Stimulated activated CD8-positive, alpha-beta memory T cell treated with anti-CD3 and anti-CD28 coated beads, Interleukin-4, amount 100 ng/mL, for 1 hour (primary cell): ENCODE measurements around the gene PMEPA1.

Source experiments
- DNase-seq, 2 donors: peaks; one replicate each; pipeline ENCODE4 v3.0.0-alpha.2; 2020; ENCODE audit warnings: low read depth in 2 of 2, low spot score in 1 of 2

PMEPA1 gene

DNA sequence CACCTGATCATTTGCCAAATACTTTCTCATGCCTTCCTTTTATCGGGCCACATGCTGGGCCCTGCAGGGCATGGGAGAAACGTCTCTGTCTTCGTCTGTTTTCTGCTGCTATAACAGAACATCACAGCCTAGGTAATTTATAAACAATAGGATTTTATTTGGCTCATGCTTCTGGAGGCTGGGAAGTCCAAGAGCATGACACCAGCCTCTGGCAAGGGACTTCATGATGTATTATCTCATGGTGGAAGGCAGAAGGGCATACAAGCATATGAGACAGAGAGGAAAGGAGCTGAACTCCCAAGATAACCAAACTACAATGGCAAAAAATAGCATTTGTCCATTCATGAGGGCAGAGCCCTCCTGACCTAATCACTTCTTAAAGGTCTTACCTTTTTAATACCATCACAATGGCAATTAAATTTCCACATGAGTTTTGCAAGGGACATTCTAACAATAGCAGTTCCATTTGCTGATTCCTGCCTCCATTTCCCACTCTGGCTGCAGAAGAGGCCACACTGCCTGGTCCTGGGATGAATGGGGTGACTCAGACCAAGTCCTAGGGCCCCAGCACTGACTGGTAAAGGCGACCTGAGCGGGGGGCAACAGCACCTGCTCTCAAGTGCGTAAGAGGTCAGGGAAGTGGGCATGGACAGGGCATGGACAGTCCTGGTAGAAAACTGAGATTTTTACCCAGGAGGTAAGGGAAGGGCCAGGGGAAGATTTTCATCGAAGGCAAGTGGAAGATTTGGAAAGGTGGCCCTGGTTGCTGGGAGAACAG, 84.4 kb downstream of the PMEPA1 start:
- DNase-seq, result no peak

- DNase-seq, result no peak
These were observed 85.7 kb downstream of the PMEPA1 start for GRCh38 chr20:57624124-57624523.

- peak in 1 of 2 donors; percentile 47 for DNase-seq
These were observed 87.0 kb downstream of the PMEPA1 start for GRCh38 chr20:57622579-57623381.

DNA sequence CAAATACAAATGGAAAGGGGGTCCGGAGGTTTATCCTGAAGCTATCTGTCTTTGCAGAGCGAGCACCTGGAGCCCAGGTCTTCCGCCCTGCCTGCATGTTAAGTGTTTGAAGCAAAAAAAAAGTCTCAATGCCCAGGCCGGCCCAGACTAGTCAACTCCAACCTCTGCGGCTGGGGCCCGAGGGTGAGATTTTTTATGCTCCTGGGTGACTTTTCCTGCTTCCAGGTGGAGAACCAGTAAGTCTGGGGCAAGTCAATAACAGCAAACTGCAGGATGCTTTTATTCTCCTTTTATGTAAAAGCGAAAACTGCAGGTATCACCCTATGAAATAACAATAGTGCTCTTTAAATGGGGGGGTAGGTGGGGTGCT, 87.6 kb downstream of the PMEPA1 start:
- no peak for DNase-seq

GRCh38 chr20:57621421-57622200, 88.2 kb downstream of the PMEPA1 start:
- no peak for DNase-seq

- no peak for DNase-seq
These were observed 88.8 kb downstream of the PMEPA1 start for GRCh38 chr20:57620999-57621398.

DNA sequence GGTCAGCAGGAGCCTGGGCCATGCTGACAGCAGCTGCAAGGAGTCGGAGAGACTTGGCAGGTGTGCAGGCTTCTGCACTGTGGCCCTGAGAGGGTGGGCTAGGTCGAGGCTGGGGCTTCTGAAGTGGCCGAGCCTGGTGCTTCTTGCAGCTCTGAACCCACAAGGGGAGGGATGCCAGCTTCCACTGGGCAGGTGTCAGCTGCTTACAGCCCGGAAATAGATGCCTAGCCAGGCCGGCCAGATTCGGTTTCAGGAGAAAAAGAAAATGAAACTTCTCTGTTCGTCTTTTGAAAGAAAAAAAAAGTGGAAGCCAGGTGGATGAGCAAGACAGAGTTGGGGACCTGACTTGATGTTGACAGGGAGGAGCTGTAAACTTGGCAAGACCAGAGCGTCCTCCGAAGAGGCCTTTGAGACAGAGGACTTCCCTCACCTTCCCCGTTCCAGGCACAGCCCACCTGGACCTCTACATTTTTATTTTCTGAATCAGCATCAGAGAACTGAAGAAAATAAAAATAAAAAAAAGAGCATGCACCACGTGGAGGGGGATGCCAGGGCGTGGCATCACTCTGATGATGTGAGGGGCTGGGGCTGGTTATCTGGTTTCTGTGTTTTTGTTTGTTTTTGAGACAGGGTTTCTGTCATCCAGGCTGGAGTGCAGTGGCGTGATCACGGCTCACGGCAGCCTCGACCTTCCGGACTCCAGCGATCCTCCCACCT, 89.4 kb downstream of the PMEPA1 start, which contains the start of gene ZBP1:
Gene ZBP1 (minus strand): TSS at position 153 of the 717 bp plus-strand sequence. CDS start 131 bp downstream, at position 22.
- peak in 1 of 2 donors; percentile 43 for DNase-seq

DNA sequence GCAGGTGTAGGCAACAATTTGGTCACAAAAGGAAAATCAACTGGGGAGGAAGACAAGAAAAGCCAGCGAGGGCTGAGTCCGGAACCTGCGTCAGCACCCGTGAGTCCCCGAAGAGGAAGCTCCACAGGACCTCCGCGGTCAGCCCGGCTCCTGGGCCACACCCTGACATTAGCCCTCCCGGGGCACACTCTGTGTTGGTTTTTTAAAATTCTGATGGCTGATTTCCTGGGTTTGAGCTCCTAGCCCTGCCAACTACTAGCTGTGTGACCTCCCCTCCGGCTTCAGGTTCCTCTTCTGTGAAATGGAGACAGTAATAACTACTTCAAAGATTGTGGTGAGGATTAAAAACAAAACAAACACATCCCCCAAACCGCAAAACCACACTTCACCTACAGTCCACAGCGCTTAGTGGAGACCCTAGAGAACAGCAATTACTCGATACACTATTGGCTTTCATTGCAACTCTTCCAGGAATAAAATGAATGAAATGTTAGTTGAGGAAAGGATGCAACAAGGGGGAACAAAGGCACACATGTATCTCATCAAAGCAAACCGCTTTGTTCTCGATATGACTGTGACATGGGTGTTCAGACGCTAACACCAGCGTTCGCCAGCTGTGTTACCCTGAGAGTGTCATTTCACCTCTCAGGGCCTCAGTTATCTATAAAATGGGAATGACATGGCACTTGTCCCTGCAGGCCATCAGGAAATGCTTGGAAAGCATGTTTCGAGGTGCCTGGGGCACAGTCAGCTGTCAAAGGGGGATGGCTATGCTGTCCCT, 90.6 kb downstream of the PMEPA1 start:
- DNase-seq, result peak in 1 of 2 donors; percentile 45

DNA sequence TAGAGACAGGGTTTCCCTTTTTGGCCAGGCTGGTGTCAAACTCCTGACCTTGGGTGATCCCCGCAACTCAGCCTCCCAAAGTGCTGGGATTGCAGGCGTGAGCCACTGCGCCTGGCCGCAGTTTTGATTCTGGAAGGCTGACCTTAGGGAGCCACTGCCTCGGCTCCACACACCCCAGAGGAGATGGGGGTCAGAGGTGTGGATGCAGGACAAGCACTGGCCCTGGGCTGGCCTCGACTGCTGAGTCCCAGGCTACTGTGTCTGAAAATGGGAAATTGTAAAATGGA, 91.1 kb downstream of the PMEPA1 start:
- DNase-seq, result no peak

- DNase-seq, result no peak
These were observed 91.6 kb downstream of the PMEPA1 start for GRCh38 chr20:57618091-57618763.

DNA sequence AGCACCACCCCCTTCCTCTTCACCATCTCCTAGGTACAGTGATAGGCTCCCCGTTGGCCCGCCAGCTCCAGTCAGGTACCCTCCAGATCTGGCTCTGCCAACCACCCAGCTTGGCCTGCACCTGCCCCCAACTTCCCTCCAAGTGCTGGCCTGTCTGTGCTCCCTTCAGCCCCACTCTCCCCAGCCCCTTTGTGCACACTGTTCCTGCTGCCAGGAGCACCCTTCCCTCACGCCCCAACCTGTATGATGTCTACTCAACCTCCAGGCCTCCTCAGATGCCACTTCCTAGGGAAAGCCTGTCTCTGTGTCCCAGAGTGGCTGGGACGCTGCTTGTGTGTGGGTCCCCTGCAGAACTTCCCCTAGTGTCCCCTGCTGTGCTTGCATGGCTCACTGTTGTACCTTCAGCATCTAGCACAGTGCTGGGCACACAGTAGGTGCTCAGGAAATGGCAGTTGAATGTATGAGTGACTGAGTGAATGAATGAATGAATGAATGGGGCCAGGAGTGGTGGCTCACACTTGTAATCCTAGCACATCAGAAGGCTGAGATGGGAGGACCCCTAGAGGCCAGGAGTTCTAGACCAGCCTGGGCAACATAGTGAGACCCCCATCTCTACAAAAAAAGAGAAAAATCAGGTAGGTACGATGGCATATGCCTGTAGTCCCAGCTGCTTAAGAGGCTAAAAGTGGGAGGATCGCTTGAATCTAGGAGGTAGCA, 92.6 kb downstream of the PMEPA1 start:
- no peak for DNase-seq

DNA sequence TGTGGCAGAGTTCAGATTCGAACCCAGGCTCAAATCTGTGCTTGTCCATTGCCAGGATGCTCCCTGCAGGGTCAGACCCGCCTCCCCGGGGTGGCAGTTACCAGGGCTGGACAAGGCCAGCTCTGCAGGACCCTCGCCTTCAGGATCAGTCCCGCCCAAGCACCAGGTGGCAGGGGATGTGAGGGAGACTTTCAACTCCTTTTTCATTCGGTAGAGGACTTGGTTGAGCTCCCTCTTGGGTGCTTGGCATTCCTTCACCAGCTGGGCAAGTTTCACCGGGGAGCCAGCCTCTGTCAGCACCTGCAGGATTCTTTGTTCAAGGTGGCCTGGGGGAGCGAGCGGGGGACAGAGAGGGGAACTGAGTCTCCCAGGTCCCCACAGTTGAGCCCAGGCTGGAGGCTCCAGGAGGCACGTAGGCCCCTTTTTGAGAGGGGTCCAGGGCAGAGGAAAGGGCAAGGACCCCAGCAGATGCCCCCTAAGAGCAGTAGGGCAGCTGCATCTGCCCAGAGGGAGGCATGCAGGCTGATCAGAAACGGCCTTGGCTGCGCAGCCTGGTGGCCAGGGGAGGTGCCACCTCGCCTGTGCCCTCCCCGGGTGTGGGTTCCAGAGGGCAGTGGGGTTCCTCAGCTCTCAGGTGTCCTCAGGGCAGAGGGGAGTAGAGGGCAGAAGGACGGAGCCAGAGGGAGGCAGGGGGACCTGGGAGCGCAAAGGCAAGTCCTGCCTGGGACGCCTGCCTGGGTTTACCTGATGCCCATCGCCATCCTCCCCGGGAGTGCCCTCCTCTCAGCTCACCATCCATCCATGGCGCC, 93.5 kb downstream of the PMEPA1 start:
- DNase-seq, result no peak

- DNase-seq, result no peak
These were observed 94.4 kb downstream of the PMEPA1 start for GRCh38 chr20:57615445-57615811.

- no peak for DNase-seq
These were observed 95.0 kb downstream of the PMEPA1 start for GRCh38 chr20:57614490-57615444.

GRCh38 chr20:57613481-57613921, 96.3 kb downstream of the PMEPA1 start:
- no peak for DNase-seq

DNA sequence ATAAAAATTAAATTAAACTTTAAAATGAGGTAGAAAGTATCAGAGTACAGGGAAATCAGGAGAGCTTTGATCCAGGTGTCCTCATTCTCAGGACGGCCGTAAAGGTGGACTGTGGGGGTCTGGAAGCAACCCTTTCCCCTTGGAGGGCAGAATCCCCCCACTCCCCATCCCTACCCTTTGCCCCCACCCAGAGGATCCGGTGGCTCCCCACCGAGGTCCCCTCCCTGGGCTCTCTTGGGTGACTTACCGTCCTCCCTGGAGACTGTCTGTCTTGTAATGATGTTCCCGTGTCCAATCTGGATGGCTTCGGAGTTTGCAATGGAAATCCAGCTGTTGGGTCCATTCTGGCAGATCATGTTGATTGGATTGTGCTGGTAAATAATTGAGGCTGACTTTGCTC, 96.9 kb downstream of the PMEPA1 start:
- DNase-seq, result no peak

DNA sequence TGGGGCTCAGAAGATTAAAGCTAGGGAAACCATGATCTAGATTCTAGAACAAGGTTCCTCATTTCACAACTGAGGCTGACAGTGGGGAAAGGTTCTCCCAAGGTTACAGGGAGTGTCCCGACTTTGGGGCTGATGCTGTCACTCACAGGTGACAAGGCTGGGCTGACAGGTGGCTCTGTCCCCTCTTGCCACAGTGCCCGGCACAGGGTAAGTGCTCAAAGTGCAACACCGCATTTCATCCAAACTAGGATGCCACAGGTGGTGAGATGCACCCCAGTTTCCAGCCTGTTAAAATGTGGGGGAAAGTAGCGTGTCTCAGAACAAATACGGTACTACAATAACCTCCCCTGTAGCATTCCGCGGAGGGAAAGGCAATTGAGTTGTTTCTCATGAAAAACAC, 97.4 kb downstream of the PMEPA1 start:
- no peak for DNase-seq
